ENCODE data around the gene CGNL1.

CGNL1 gene

GRCh38 chr15:57526076-57526475, 149.8 kb downstream of the CGNL1 start:
- Histone ChIP-seq H3K9ac (ENCODE audit: low read length) (no peak overlapping the region), H3K36me3 (ENCODE audit: low read length) (no peaks in the 10 kb centered on the region), H3K27me3 (ENCODE audit: low read length) (no peaks in the 10 kb centered on the region), H3K9me2 (replicated peaks; ENCODE audit: insufficient read depth, low read length) (no peaks in the 10 kb centered on the region), H2AFZ (ENCODE audit: low read depth, low read length, severe bottlenecking) (no peak overlapping the region), H3K4me3 (ENCODE audit: insufficient read depth, low read length, poor library complexity, severe bottlenecking) (no peak overlapping the region), H3K4me2 (ENCODE audit: low read depth, low read length, poor library complexity, severe bottlenecking) (no peak overlapping the region), H3K9me3 (ENCODE audit: insufficient read depth, low read length) (no peaks in the 10 kb centered on the region), H3F3A (ENCODE audit: insufficient read depth) (no peaks in the 10 kb centered on the region), H3K27ac (ENCODE audit: low read depth, low read length) (no peak overlapping the region), H3K79me2 (ENCODE audit: insufficient read depth, low read length) (no peaks in the 10 kb centered on the region), H4K20me1 (ENCODE audit: low read depth, low read length) (no peaks in the 10 kb centered on the region)
- no peak for TF ChIP-seq EZH2phosphoT487 (conservative IDR thresholded peaks at IDR 0.05; ENCODE audit: low read length)
- TF ChIP-seq CTCF (IDR thresholded peaks at IDR 0.05; ENCODE audit: insufficient read depth, low read length, poor library complexity, severe bottlenecking): no peak

GRCh38 chr15:57526615-57527014, 150.3 kb downstream of the CGNL1 start:
- H3F3A ChIP-seq (ENCODE audit: insufficient read depth): no peaks in the 10 kb centered on the region
- no peak overlapping the region for H3K27ac ChIP-seq (ENCODE audit: low read depth, low read length)
- H3K4me3 ChIP-seq (ENCODE audit: insufficient read depth, low read length, poor library complexity, severe bottlenecking): no peak overlapping the region
- no peak overlapping the region for H3K9ac ChIP-seq (ENCODE audit: low read length)
- no peaks in the 10 kb centered on the region for H4K20me1 ChIP-seq (ENCODE audit: low read depth, low read length)
- H2AFZ ChIP-seq (ENCODE audit: low read depth, low read length, severe bottlenecking): no peak overlapping the region
- H3K9me2 ChIP-seq (replicated peaks; ENCODE audit: insufficient read depth, low read length): no peaks in the 10 kb centered on the region
- H3K79me2 ChIP-seq (ENCODE audit: insufficient read depth, low read length): no peaks in the 10 kb centered on the region
- no peak for TF ChIP-seq CTCF (IDR thresholded peaks at IDR 0.05; ENCODE audit: insufficient read depth, low read length, poor library complexity, severe bottlenecking)
- no peak for TF ChIP-seq EZH2phosphoT487 (conservative IDR thresholded peaks at IDR 0.05; ENCODE audit: low read length)
- H3K4me2 ChIP-seq (ENCODE audit: low read depth, low read length, poor library complexity, severe bottlenecking): no peak overlapping the region
- no peaks in the 10 kb centered on the region for H3K9me3 ChIP-seq (ENCODE audit: insufficient read depth, low read length)
- H3K27me3 ChIP-seq (ENCODE audit: low read length): no peaks in the 10 kb centered on the region
- no peaks in the 10 kb centered on the region for H3K36me3 ChIP-seq (ENCODE audit: low read length)

- Histone ChIP-seq H3K4me2 (ENCODE audit: low read depth, low read length, poor library complexity, severe bottlenecking) (no peak overlapping the region), H4K20me1 (ENCODE audit: low read depth, low read length) (no peaks in the 10 kb centered on the region), H3K4me3 (ENCODE audit: insufficient read depth, low read length, poor library complexity, severe bottlenecking) (no peak overlapping the region), H3K27me3 (ENCODE audit: low read length) (no peaks in the 10 kb centered on the region), H3K9me3 (ENCODE audit: insufficient read depth, low read length) (no peaks in the 10 kb centered on the region), H3K36me3 (ENCODE audit: low read length) (no peaks in the 10 kb centered on the region), H3K79me2 (ENCODE audit: insufficient read depth, low read length) (no peaks in the 10 kb centered on the region), H2AFZ (ENCODE audit: low read depth, low read length, severe bottlenecking) (no peak overlapping the region), H3F3A (ENCODE audit: insufficient read depth) (no peaks in the 10 kb centered on the region), H3K9me2 (replicated peaks; ENCODE audit: insufficient read depth, low read length) (no peaks in the 10 kb centered on the region), H3K27ac (ENCODE audit: low read depth, low read length) (no peak overlapping the region), H3K9ac (ENCODE audit: low read length) (no peak overlapping the region)
- TF ChIP-seq EZH2phosphoT487 (conservative IDR thresholded peaks at IDR 0.05; ENCODE audit: low read length): no peak
- TF ChIP-seq CTCF (IDR thresholded peaks at IDR 0.05; ENCODE audit: insufficient read depth, low read length, poor library complexity, severe bottlenecking): peak; percentile 54
These were observed 151.2 kb downstream of the CGNL1 start for GRCh38 chr15:57527382-57528091.

All from SU-DHL-6 (cell line).